Keratinocyte (primary cell): ENCODE results near the gene ERLEC1. TPM values are rescaled to one million over a fixed set of nuclear protein-coding genes. Genes with fewer than 3 reads are reported as not detected.
A peak's percentile ranks its signal among the peaks of the same experiment; 100 is the strongest.

Source experiments
- DNase-seq: peaks from one replicate; pipeline ENCODE4 v3.0.0-alpha.2; 2011; ENCODE audit warnings: low read depth, missing footprints, low spot score
- FAIRE-seq: peaks from 2 replicates; lab custom pipeline; 2011; peaks lifted over from hg19 to GRCh38; lab: Jason Lieb, UNC
- H2AFZ ChIP-seq: 2 replicates; pipeline ENCODE4 v1.6.0; 2012; ENCODE audit warnings: low read length, control low read depth, inconsistent platforms; ENCODE audit not compliant: control insufficient read depth
- H3K27ac ChIP-seq: 2 replicates; pipeline ENCODE4 v1.5.1; 2011; ENCODE audit warnings: low read length; ENCODE audit not compliant: control insufficient read depth, insufficient read depth
- H3K27me3 ChIP-seq: 3 replicates; pipeline ENCODE4 v1.6.0; 2011; ENCODE audit warnings: low read length; ENCODE audit not compliant: control insufficient read depth, insufficient read depth; ENCODE audit errors: extremely low read depth
- H3K36me3 ChIP-seq, 2 experiments: 2 replicates in 1 of 2; 3 replicates in 1 of 2; pipeline ENCODE4 v1.5.1; 2011; ENCODE audit warnings: low read length in 2 of 2, mild to moderate bottlenecking in 1 of 2; ENCODE audit not compliant: control insufficient read depth in 2 of 2, insufficient read depth in 2 of 2; ENCODE audit errors: extremely low read depth in 1 of 2
- H3K4me1 ChIP-seq: 3 replicates; pipeline ENCODE4 v1.5.1; 2011; ENCODE audit warnings: low read length; ENCODE audit not compliant: control insufficient read depth, insufficient read depth; ENCODE audit errors: extremely low read depth
- H3K4me2 ChIP-seq: 3 replicates; pipeline ENCODE4 v1.6.0; 2011; ENCODE audit warnings: low read depth, low read length; ENCODE audit not compliant: control insufficient read depth, insufficient read depth; ENCODE audit errors: extremely low read depth
- H3K4me3 ChIP-seq, 3 experiments: fragments of 200-600 bp in 1 of 3; sonication (generic) in 1 of 3; 2 replicates in 2 of 3; 3 replicates in 1 of 3; pipeline ENCODE4 v1.5.1; 2011 to 2016; ENCODE audit warnings: low read length in 3 of 3, mild to moderate bottlenecking in 3 of 3, control low read depth in 2 of 3, inconsistent platforms in 1 of 3, low read depth in 1 of 3, mixed read lengths in 1 of 3, mixed run types in 1 of 3, moderate library complexity in 1 of 3; ENCODE audit not compliant: control insufficient read depth in 2 of 3, insufficient read depth in 2 of 3; ENCODE audit errors: extremely low read depth in 1 of 3
- H3K79me2 ChIP-seq: 2 replicates; pipeline ENCODE4 v1.6.0; 2012; ENCODE audit warnings: low read length; ENCODE audit not compliant: control insufficient read depth, insufficient read depth
- H3K9ac ChIP-seq: 3 replicates; pipeline ENCODE4 v1.6.0; 2011; ENCODE audit warnings: low read length; ENCODE audit not compliant: control insufficient read depth, insufficient read depth; ENCODE audit errors: extremely low read depth
- H3K9me1 ChIP-seq: 3 replicates; pipeline ENCODE4 v1.6.0; 2011; ENCODE audit warnings: low read length; ENCODE audit not compliant: control insufficient read depth, insufficient read depth; ENCODE audit errors: extremely low read depth
- H3K9me3 ChIP-seq: 2 replicates; pipeline ENCODE4 v1.5.1; 2012; ENCODE audit warnings: low read depth, low read length; ENCODE audit not compliant: control insufficient read depth
- H4K20me1 ChIP-seq: 3 replicates; pipeline ENCODE4 v1.6.0; 2011; ENCODE audit warnings: low read length; ENCODE audit not compliant: control insufficient read depth, insufficient read depth; ENCODE audit errors: extremely low read depth
- CTCF ChIP-seq, 3 experiments: IDR thresholded peaks in 1 of 3; conservative IDR thresholded peaks in 1 of 3; optimal IDR thresholded peaks in 1 of 3; 2 replicates in 2 of 3; 3 replicates in 1 of 3; pipeline versions ENCODE3 to v1.5.1; 2011; ENCODE audit warnings: low read length in 3 of 3, mild to moderate bottlenecking in 3 of 3, moderate library complexity in 2 of 3, control low read depth in 1 of 3, inconsistent platforms in 1 of 3; ENCODE audit not compliant: insufficient read depth in 2 of 3; ENCODE audit errors: extremely low read depth in 1 of 3
- EZH2 ChIP-seq: IDR thresholded peaks from one replicate; pipeline ENCODE4 v1.6.1; 2012; ENCODE audit warnings: inconsistent platforms, mild to moderate bottlenecking, low read length, moderate library complexity
- dilution Hi-C: fragments of 300-500 bp; cut with MboI; formaldehyde crosslinking; loops from one replicate; pipeline ENCODE4 v1.7.0; 2020; ENCODE audit warnings: low sequenced_read_pairs; ENCODE audit not compliant: extremely low pct_ligation_motif_present
- polyA plus RNA-seq, 5 experiments: library from polyadenylated mRNA; depleted of rRNA in 3 of 5; stranded (reverse) in 3 of 5; stranded (forward) in 1 of 5; unstranded in 1 of 5; fragments of >200 nt; gene quantifications; 1 replicate in 1 of 5; 2 replicates in 3 of 5; 3 replicates in 1 of 5; pipeline versions ENCODE4 v1.2.1 to v1.2.3, GENCODE V29; 2011 to 2012; ENCODE audit warnings: missing spikeins in 2 of 5, low read depth in 1 of 5, low replicate concordance in 1 of 5

ERLEC1 gene
- polyA plus RNA-seq, 1 donor (not counting 4 experiments of a cell fraction or from before 2014, with no cell fraction given), result 35.6 TPM

GRCh38 chr2:53753041-53753440 lies 33.8 kb upstream of the ERLEC1 start:
- no peaks in the 10 kb centered on the region for H3K27me3 ChIP-seq
- no peaks in the 10 kb centered on the region for H3K9me1 ChIP-seq
- H3K27ac ChIP-seq, result peak overlapping the region; percentile 63
- H3K4me2 ChIP-seq, result no peak overlapping the region
- FAIRE-seq (no peak), DNase-seq (no peak)
- H2AFZ ChIP-seq, result no peak overlapping the region
- no peaks in the 10 kb centered on the region for H3K79me2 ChIP-seq
- no peak for TF ChIP-seq CTCF (optimal IDR thresholded peaks at IDR 0.05 in 1 of 3, IDR thresholded peaks at IDR 0.05 in 1 of 3, conservative IDR thresholded peaks at IDR 0.05 in 1 of 3; ENCODE audit: extremely low read depth in 1 of 3, insufficient read depth in 2 of 3, low read length in 3 of 3)
- TF ChIP-seq EZH2, result no peak
- H3K4me3 ChIP-seq, result no peak overlapping the region
- H3K9ac ChIP-seq, result no peak overlapping the region
- H3K36me3 ChIP-seq, result no peaks in the 10 kb centered on the region
- peaks cover 26% of the 10 kb centered on the region for H3K4me1 ChIP-seq
- dilution Hi-C loops, result no loop called here
- H3K9me3 ChIP-seq, result no peaks in the 10 kb centered on the region
- no peaks in the 10 kb centered on the region for H4K20me1 ChIP-seq

- no peaks in the 10 kb centered on the region for H4K20me1 ChIP-seq
- dilution Hi-C loops, result no loop called here
- no peak overlapping the region for H3K4me2 ChIP-seq
- H2AFZ ChIP-seq, result no peak overlapping the region
- DNase-seq (no peak), FAIRE-seq (no peak)
- no peaks in the 10 kb centered on the region for H3K79me2 ChIP-seq
- H3K36me3 ChIP-seq, result no peaks in the 10 kb centered on the region
- H3K9me1 ChIP-seq, result no peaks in the 10 kb centered on the region
- H3K4me1 ChIP-seq, result peaks cover 26% of the 10 kb centered on the region
- no peak overlapping the region for H3K27ac ChIP-seq
- H3K27me3 ChIP-seq, result no peaks in the 10 kb centered on the region
- no peak overlapping the region for H3K4me3 ChIP-seq
- H3K9me3 ChIP-seq, result no peaks in the 10 kb centered on the region
- no peak for TF ChIP-seq CTCF (optimal IDR thresholded peaks at IDR 0.05 in 1 of 3, IDR thresholded peaks at IDR 0.05 in 1 of 3, conservative IDR thresholded peaks at IDR 0.05 in 1 of 3; ENCODE audit: extremely low read depth in 1 of 3, insufficient read depth in 2 of 3, low read length in 3 of 3)
- TF ChIP-seq EZH2, result no peak
- no peak overlapping the region for H3K9ac ChIP-seq
These were observed 31.7 kb upstream of the ERLEC1 start for GRCh38 chr2:53755121-53755520.
